ENCODE data around the gene OLIG2.

Gene OLIG2

DNA sequence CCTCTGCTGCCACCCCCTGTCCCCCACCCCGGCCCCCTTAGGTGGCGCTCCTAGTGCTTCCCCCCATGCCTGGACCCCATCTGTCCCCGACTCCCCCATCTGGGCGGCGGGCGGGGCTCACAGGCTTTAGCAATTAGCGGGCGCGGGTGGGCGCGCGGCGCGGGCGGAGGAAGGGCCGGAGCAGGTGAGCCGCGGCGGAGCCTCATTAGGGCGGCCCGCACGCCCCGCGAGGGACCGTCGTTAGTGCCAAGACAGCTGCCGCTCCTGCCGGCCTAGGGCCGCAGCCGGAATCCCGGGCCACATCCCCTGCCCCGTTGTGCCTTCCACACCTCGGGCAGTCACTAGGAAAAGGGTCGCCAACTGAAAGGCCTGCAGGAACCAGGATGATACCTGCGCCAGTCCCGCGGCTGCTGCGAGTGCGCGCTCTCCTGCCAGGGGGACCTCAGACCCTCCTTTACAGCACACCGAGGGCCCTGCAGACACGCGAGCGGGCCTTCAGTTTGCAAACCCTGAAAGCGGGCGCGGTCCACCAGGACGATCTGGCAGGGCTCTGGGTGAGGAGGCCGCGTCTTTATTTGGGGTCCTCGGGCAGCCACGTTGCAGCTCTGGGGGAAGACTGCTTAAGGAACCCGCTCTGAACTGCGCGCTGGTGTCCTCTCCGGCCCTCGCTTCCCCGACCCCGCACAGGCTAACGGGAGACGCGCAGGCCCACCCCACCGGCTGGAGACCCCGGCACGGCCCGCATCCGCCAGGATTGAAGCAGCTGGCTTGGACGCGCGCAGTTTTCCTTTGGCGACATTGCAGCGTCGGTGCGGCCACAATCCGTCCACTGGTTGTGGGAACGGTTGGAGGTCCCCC lies 7.6 kb downstream of the OLIG2 start:
- DNase-seq (ENCODE audit: low read depth in 2 of 2) = no peak

DNA sequence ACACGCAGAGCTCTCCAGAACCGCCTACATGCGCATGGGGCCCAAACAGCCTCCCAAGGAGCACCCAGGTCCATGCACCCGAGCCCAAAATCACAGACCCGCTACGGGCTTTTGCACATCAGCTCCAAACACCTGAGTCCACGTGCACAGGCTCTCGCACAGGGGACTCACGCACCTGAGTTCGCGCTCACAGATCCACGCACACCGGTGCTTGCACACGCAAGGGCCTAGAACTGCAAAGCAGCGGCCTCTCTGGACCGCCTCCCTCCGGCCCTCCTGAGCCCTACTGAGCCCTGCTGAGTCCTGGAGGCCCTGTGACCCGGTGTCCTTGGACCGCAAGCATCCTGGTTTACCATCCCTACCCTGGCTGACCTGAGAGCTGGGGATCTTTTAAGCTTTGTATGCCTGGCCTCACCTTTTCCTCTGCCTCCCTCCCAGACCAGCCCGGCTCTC lies 8.3 kb downstream of the OLIG2 start:
- no peak for DNase-seq (ENCODE audit: low read depth in 2 of 2)

DNA sequence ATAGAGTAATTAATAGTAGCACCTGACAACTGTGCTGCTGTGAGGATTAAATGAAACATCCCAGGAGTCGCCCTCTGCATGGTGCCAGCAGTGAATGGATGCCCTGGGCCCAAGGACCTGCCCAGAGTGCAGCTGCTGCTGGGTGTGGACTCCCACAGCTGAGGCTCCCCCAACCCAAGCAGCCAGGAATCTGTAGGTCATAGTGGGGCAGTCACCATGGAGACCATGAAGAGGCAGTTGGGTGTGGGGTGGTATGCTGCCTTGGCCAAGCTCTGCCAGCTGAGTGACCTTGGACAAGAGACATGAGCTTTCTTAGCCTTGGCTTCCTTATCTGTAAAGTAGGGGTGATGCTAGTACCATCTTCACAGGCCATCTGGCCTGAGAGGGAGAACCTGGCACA lies 9.4 kb downstream of the OLIG2 start:
- no peak for DNase-seq (ENCODE audit: low read depth in 2 of 2)

DNA sequence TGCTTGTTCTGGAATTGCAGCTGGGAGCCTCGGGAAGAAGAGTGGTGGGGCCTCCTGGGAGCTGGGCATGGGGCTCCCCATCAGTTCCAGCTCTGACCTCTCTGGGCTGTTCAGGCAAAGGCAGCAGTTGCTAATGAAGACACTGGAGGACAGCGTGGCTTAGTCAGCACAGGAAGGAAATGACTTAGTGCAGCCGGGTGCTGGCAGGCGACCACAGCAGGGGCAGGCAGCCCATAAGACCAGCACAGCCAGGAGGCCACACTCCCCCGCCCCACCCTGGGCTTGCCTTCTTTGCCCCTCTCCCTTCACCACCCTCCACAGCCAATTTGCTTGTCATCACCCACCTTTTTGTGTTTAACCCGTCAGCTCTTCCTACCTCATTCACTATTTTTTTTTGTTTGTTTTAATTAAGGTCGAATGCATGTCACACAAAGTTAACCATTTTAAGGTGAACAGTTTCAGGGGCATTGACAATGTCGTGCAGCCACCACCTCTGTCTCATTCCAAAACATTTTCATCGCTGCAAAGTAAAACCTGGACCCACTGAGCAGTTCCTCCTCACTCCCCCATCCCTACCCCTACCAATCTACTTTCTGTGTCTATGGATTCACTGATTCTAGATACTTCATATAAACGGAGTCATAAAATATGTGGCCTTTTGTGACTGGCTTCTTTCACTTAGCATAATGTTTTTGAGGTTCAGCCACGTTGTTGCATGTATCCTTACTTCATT lies 10.9 kb downstream of the OLIG2 start:
- DNase-seq (ENCODE audit: low read depth in 2 of 2) = no peak

DNA sequence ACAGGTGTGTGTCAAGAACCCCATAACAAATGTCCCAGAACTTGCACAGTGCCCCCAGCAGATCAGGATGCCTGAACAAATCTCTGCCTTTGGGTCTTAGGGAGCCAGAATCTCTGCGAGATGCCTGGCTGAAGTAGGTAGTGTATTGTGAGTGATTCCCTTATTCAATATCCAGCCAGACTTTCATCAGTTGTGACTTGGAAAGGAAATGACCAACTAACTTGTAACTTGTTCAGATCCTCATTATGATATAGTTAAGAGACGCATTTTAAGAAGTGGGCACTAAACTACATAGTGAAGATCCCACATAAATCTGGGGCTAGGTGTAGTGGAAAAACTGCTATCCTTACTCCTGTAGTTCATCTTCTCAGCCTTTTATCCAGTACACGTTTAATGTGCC lies 11.8 kb downstream of the OLIG2 start:
- DNase-seq (ENCODE audit: low read depth in 2 of 2) = no peak

DNA sequence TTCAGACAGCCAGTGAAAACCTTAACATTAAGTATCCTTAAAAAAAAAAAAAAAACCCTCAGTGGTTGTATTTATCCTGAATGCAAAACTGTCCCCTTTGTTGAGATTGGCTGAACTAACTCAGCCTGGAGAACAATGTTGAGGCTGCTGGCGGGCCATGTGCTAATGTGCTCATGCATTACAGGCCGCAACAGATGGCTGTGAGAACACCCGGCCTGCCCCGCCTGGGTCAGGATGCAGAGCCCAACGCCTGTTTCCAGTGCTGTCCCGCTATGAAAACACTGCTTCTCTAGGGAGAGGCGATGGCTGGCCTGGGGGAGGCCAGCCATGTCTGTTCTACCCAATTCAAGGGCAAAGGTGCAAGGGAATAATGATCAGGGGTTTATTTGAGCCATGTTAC lies 13.8 kb downstream of the OLIG2 start:
- DNase-seq (ENCODE audit: low read depth in 2 of 2) = no peak

DNA sequence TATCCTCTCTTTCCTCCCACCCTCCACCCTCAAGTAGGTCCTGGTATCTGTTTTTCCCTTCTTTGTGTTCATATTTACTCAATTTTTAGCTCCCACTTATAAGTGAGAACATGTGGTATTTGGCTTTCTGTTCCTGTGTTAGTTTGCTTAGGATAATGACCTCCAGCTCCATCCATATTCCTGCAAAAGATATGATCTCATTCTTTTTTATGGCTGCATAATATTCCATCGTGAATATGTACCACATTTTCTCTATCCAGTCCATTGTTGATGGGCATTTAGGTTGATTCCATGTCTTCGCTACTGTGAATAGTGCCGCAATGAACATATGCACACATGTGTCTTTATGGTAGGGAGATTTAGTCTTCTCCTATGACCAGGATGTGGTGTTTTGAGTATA lies 14.5 kb downstream of the OLIG2 start:
- no peak for DNase-seq (ENCODE audit: low read depth in 2 of 2)

DNA sequence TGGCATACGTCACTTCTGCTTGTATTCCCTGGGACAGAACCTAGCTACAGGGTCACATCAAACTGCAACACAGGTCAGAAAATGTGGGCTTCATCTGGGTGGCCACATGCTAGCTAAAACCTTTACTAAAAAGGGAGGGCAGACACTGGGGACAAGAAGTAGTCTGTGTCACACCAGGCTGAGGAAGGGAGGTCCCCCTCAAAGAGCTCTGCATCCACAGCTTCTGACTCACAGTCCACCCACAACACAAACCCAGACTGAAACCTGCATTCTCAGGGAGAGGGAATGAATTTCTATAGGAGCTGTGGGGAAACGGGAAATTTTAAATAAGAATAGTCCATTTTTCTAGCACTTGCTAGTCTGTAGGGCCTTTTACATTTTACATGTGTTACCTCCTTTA lies 16.2 kb downstream of the OLIG2 start:
- DNase-seq (ENCODE audit: low read depth in 2 of 2) = no peak

DNA sequence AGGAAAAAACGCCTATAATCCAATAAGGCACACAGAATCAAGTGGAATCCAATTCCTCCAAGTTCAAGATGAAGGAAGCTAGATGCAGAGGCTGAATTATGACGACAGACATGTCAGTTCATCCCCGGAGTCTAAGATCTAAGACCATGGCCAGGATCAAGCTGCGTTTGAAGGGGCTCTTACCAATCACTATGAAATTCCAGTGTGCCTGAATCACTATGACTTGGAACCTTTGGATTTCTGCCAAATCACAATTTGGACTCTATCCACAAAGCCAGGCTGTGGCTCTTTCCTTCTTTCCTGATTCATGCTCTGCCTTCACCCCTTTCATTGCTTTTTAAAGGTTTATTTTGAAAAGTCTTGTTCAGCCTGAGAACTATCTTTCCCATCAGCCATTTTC lies 17.1 kb downstream of the OLIG2 start:
- DNase-seq (ENCODE audit: low read depth in 2 of 2) = no peak

DNA sequence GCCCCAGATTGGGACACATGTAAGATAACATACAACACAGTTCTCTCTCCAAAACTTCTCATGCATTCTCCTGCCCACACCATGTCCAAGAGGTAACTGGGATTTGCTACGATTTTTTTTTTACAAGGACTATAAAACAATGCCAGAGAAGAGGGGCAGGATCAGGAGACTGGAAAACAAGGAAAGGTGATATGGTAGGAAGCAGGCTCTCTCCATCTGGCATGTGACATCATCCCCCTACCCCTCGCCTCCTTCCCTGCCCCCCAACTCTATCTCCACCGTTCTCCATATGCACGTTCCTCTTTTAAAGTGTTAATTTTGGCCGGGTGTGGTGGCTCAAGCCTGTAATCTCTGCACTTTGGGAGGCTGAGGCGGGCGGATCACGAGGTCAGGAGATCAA lies 20.7 kb downstream of the OLIG2 start:
- no peak for DNase-seq (ENCODE audit: low read depth in 2 of 2)

DNA sequence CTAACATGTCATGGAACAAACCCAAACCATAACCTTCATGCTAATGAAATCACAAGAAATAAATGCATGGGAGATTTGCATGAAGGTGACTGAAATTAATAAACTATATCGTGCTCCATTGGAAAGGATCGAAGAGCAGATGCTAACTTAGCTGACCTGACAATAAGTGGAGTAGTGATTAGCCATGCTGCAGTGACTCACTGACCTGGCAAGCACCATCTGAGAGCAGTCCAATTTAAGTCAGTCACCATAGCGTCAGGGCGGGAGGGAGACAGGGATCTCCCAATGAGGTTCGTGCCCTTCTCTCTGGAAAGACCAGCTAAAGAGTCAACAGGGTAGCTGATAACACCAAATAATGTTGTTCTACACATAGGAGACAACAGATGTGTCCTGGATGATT lies 21.5 kb downstream of the OLIG2 start:
- DNase-seq (ENCODE audit: low read depth in 2 of 2) = no peak

DNA sequence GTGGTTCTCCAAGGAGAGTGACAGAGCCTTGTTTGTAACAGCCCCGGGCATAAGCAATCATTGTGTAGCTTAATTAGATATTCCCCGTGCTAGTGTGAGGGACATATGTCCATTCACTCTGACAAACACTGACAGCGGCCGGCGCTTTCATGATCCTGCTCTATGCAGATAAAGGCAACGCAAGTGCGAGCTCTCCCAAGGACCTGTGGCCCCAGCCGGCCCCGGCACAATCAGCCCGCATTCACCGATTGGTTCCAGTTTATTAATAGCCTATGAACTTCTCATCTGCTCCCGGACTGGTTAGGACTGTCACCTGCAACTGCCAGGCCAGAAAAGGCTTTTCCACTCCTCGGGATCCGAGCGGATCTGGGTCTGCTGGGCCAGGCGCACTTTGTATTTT lies 26.2 kb downstream of the OLIG2 start:
- DNase-seq (ENCODE audit: low read depth in 2 of 2) = no peak

DNA sequence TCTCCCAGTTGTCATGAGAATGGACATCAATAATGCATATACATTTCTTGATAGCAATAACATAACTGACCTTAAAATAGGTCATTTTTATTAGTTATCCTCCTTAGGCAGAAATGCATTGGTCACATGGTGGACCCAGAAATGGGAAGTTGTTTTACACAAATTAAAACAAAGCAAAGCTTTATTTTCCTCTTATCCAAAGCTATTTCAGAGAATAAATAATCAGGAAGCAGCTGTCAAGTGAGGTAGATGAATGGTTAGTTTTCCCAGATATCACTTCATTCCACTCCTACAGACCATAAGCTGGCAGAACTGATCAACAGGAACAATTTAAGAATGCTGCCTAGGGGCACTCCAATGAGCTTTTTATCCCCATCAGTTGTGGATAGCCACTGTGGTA lies 28.2 kb downstream of the OLIG2 start:
- no peak for DNase-seq (ENCODE audit: low read depth in 2 of 2)

DNA sequence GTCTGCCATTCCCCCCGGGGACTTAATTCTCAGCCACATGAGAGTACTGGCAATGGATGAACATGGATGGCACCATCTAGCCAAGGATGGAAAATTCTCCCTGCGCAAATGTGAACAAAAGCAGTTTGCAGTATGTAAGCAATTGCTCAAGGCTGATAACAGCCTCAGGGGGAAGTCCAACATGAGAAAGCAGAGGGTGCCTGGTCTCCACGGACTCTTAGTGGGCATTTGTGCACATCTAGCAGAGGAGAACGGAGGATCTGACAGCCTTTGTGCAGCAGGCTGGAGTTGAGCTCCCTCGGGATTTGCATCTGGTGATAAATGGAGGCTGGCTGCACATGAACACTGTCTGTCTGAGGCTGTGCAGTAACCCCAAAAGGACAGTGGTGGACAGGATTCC lies 30.3 kb downstream of the OLIG2 start:
- DNase-seq (ENCODE audit: low read depth in 2 of 2) = no peak

DNA sequence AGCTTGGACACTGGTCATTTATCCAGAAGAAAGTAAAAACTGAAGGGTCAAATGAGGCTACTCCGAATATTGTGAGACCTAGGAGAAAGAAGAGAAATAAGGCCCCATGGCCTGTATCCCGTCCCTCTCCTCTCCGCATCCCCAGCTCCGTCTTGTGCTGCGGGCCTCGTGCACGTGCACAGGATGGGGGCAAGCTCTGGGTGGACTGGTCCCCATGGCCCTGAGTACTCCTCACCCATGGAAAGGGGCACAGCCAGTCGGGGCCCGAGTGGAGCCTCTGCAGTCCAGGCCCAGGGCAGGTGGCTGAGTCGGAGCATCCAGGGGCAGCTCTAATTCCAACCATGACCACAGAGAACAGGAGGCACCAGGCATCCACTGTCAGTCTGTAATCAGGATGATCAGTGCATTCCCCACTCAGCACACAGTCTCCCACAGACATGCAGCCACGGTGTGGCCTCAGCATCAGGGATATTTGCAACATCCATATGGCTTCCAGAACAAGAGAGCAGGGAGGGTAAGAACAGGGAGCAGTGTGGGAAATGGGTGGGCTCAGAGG lies 31.7 kb downstream of the OLIG2 start:
- DNase-seq (ENCODE audit: low read depth in 2 of 2) = no peak

DNA sequence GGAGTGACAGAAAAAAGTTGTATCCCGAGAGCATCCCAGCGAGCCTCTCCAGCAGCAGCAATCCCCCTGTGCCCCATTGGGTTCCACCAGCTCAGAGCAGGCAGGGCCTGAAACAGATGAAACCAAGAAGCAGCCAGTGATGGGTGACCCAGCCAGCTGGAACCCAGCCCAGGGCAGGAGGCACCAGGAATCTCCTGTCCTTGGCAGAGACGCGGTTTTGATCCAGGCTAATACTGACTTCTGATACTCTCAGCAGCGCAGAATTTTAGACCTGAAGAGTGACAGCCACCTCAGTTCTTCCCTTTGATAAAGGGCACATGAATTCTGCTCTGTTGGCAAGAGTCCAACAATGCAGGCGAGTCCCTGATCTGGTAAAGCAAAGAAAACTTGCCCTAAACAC lies 32.8 kb downstream of the OLIG2 start:
- no peak for DNase-seq (ENCODE audit: low read depth in 2 of 2)

DNA sequence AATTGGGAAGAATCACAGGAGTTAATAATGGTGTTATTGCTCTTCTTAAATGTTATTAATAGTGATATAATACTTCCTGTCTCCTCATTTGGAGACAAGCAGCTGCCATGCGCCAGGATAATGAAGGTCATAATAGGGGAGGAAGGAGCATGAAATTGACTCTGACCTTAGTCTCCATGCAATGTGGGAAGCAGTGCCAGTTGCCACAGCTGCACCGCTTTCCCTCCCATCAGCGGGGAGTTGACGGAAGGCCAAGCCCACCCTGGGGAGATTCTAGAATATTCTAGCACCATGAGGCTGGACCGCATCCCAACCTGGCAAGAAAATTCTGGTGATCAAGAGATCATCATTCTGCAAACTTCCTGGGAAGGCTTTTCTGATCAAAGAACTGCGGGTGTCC lies 33.2 kb downstream of the OLIG2 start:
- DNase-seq (ENCODE audit: low read depth in 2 of 2) = no peak

DNA sequence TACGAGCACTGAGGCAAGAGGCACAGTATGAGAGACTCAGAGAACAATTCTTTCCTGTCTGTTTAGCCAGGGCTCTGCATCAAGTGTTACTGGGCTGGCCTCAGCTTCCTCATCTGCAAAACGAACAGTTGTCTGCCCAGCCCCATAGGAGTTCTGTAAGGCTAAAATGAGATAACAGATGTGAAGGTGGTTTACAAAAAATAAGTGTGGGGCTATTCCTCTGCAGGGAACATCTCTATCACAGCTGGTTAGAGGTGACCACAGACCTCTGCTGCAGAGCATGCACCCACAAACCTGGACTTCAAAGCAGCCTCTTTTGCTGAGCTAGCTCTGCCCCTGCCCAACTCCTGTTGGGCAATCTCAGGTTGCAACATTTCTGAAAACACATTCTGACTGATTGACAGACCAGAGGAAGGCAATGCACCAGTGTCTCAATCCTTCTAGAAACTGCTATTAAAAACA lies 33.7 kb downstream of the OLIG2 start:
- DNase-seq (ENCODE audit: low read depth in 2 of 2) = no peak

DNA sequence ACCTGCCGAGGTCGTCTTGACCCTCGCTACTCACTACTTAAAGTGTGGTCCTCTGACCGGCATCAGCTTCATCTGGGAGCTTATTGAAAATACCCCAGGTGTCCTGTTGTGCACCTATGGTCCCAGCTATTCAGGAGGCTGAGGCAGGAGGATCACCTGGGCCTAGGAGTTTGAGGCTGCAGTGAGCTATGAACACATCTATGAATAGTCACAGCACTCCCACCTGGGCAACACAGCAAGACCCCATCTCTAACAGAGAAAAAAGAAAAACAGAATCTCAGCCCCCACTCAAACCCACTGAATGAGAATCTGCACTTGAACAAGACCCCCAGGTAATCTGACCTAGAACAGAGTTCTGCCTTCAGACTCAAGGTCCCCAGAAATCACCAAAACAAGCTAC lies 35.5 kb downstream of the OLIG2 start:
- DNase-seq (ENCODE audit: low read depth in 2 of 2) = no peak

DNA sequence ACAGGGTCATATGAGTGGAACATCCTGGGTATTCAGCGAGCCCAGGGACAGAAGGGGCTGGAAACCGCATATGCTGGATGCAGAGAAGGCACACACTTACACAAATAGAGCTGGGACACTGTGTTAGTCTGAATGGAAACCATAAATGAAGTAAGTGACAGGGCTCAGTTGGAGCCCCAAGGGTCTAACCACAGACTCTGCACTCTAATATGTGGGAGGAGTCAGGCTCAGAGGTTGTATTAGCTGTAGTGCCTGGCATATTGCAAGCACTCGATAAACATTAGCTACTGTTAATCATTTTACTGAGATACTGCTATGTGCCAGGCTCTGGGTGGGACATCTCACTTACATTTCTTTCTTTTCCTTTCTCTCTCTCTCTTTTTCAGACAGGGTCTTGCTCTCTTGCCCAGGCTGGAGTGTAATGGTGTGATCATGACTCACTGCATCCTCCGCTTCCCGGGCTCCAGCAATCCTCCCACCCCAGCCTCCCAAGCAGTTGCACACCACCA lies 37.7 kb downstream of the OLIG2 start:
- DNase-seq (ENCODE audit: low read depth in 2 of 2) = no peak

DNA sequence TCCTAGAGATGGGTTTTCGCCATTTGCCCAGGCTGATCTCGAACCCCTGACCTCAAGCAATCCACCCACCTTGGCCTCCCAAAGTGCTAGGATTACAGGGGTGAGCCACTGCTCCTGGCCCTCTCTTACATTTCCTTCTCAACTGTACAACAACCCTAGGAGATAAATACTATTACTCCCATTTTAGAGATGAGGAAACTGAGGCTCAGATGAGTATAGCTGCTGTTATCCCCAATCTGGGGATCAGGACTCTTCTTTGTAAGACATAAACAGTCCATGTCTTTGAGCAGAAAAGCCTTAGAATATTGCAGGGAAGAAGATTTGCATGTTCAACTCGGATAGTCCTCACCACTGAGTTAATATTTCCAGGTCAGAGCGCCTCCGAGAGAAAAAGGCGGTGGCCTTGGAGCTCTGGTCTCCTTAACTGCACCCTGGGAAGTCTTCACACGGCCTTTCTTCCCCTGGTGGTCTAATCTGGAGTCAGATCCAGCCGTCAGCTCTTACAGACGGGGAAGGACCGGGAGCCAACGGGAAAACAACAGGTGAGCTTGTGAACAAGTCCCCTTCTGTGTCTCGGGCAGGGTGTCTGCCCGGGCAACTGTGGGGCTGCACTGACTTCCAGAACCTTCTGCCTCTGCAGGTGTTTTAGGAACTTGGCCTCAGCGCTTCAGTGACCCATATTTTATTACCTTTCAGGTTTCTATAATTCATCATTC lies 38.3 kb downstream of the OLIG2 start:
- no peak for DNase-seq (ENCODE audit: low read depth in 2 of 2)

Data from stimulated activated CD4-positive, alpha-beta T cell treated with anti-CD3 and anti-CD28 coated beads, Interleukin-12 subunit alpha, Interleukin-12 subunit beta, amount 100 ng/mL, for 24 hours (primary cell).